Activated CD8-positive, alpha-beta T cell treated with anti-CD3 and anti-CD28 coated beads, Interleukin-2, amount 10 ng/mL, durations not matched to agents 7 days and 5 days (primary cell): ENCODE measurements around the gene ZNF14. TPM values are rescaled to one million over a fixed set of nuclear protein-coding genes. Genes with fewer than 3 reads are reported as not detected.
"Not testable (repeated sequence)": the region's sequence is repeated elsewhere in the genome, so short reads cannot be mapped to it uniquely, and the experiment has no call there.

Source experiments
- ATAC-seq: fragments of 150-1000 bp; cut with Tn5 transposase; one replicate; pipeline ENCODE4 v1.10.0; 2021; ENCODE audit warnings: moderate library complexity
- CTCF ChIA-PET: fragments of 350-600 bp; sonication (Branson Sonifier 250); formaldehyde crosslinking; loops from one replicate; lab custom pipeline; 2021; ENCODE audit warnings: antibody characterized with exemption; lab: Charles Lee
- POLR2A ChIA-PET: fragments of 350-600 bp; sonication (Branson Sonifier 250); formaldehyde crosslinking; loops from one replicate; lab custom pipeline; 2021; ENCODE audit warnings: antibody characterized with exemption; lab: Charles Lee
- DNase-seq: peaks from one replicate; pipeline ENCODE4 v3.0.0-alpha.2; 2020
- H3K27ac Mint-ChIP-seq: one replicate; pipeline ENCODE4 v1.8.0; 2021; ENCODE audit warnings: mild to moderate bottlenecking, mixed read lengths
- H3K27me3 Mint-ChIP-seq: one replicate; pipeline ENCODE4 v1.8.0; 2021; ENCODE audit warnings: low read depth, mixed read lengths
- H3K36me3 Mint-ChIP-seq: one replicate; pipeline ENCODE4 v1.8.0; 2021; ENCODE audit warnings: low read depth, mixed read lengths
- H3K4me1 Mint-ChIP-seq: one replicate; pipeline ENCODE4 v1.8.0; 2021; ENCODE audit warnings: low read depth, mixed read lengths
- H3K4me3 Mint-ChIP-seq: one replicate; pipeline ENCODE4 v1.8.0; 2021; ENCODE audit warnings: mild to moderate bottlenecking, mixed read lengths
- H3K9me3 Mint-ChIP-seq: one replicate; pipeline ENCODE4 v1.8.0; 2022; ENCODE audit warnings: mixed read lengths; ENCODE audit not compliant: insufficient read depth
- total RNA-seq, 2 experiments: library from RNA; stranded (reverse); gene quantifications; one replicate each; pipeline ENCODE4 v1.2.3, GENCODE V29; 2021

ZNF14 gene
- total RNA-seq, 2 experiments from 2014 or later, result 6.9 TPM

GRCh38 chr19:19674315-19674714 lies 58.6 kb downstream of the ZNF14 start:
- POLR2A ChIA-PET, result interaction anchor here (1.0 kb wide), 1 partner anchor 12 kb away, joined by 3 read pairs; no protein-coding TSS in a partner anchor
- DNase-seq, result no peak
- peak overlapping the region; percentile 30 for H3K27ac Mint-ChIP-seq
- peaks cover 49% of the 10 kb centered on the region for H3K9me3 Mint-ChIP-seq
- no peaks in the 10 kb centered on the region for H3K27me3 Mint-ChIP-seq
- peaks cover 94% of the 10 kb centered on the region for H3K36me3 Mint-ChIP-seq
- peaks cover 18% of the 10 kb centered on the region for H3K4me1 Mint-ChIP-seq
- CTCF ChIA-PET, result no interaction called here
- ATAC-seq, result no peak
- H3K4me3 Mint-ChIP-seq, result no peak overlapping the region

- Mint-ChIP-seq H3K9me3 (peaks cover 39% of the 10 kb centered on the region), H3K4me3 (no peak overlapping the region), H3K36me3 (peaks cover 88% of the 10 kb centered on the region), H3K4me1 (peaks cover 25% of the 10 kb centered on the region), H3K27me3 (no peaks in the 10 kb centered on the region), H3K27ac (no peak overlapping the region)
- DNase-seq, result no peak
- ChIA-PET POLR2A (interaction anchor here (0.6 kb wide), 2 partner anchors 47 to 828 kb away, joined by 3 read pairs; no protein-coding TSS in a partner anchor), CTCF (no interaction called here)
- no peak for ATAC-seq
These were observed 60.1 kb downstream of the ZNF14 start for GRCh38 chr19:19672816-19673215.

DNA sequence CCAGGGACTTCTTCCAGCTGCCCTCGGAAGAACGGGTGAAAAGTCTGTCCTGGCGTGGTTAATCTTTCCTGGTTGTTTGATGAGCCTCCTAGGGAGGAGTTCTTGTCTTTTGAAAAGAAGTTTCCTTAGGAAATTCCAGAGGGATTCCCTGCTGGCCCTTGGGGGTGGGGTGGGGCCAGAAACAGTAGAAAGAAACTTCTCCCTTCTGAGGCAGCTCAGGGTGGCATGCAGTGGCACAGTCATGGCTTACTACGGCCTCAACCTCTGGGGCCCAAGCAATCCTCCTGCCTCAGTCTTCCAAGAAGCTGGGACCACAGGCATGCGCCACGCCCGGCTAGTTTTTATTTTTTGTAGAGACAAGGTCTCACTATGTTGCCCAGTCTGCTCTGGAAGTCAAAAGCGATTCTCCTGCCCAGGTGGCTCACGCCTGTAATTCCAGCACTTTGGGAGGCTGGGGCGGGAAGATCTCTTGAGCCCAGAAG lies 62.8 kb downstream of the ZNF14 start:
- H3K36me3 Mint-ChIP-seq, result peaks cover 78% of the 10 kb centered on the region
- peak overlapping the region; percentile 92 for H3K27ac Mint-ChIP-seq
- no peak for DNase-seq
- no peak for ATAC-seq
- peak overlapping the region; percentile 80 for H3K4me3 Mint-ChIP-seq
- CTCF ChIA-PET, result no interaction called here
- peaks cover 25% of the 10 kb centered on the region for H3K9me3 Mint-ChIP-seq
- POLR2A ChIA-PET, result interaction anchor here (0.7 to 4.3 kb wide), 9 partner anchors 19 to 231 kb away, joined by 3 to 41 read pairs (median 10); partner anchors contain the start of genes ZNF14, ZNF253, ZNF506 and ZNF93
- H3K4me1 Mint-ChIP-seq, result peaks cover 29% of the 10 kb centered on the region
- no peaks in the 10 kb centered on the region for H3K27me3 Mint-ChIP-seq

- Mint-ChIP-seq H3K4me3 (peak within 1 kb of the TSS; percentile 80), H3K4me1 (peaks cover 26% of the 10 kb centered on the region), H3K9me3 (peaks cover 20% of the 10 kb centered on the region), H3K36me3 (peaks cover 65% of the 10 kb centered on the region), H3K27me3 (no peaks in the 10 kb centered on the region), H3K27ac (peak within 1 kb of the TSS; percentile 97)
- ATAC-seq (peak; percentile 77), DNase-seq (peak; percentile 98)
- POLR2A ChIA-PET, result interaction anchor here (0.6 to 4.3 kb wide), 25 partner anchors 9 to 897 kb away, joined by 3 to 41 read pairs (median 6); partner anchors contain the start of genes GMIP, PBX4, ZNF14 and ZNF253
- CTCF ChIA-PET, result interaction anchor here (1.0 to 2.0 kb wide), 2 partner anchors 153 to 291 kb away, joined by 3 to 7 read pairs; partner anchors contain the start of gene ZNF506
These were observed 64.5 kb downstream of the ZNF14 start, which contains the start of gene ZNF101 for GRCh38 chr19:19668230-19669012. ZNF101 (plus strand) TSS chr19:19668839; CDS start chr19:19668964, 125 bp downstream.

GRCh38 chr19:19665420-19665948 lies 67.4 kb downstream of the ZNF14 start:
- Mint-ChIP-seq H3K9me3 (peaks cover 10% of the 10 kb centered on the region), H3K36me3 (peaks cover 56% of the 10 kb centered on the region)
- POLR2A ChIA-PET, result interaction anchor here (0.6 kb wide), 1 partner anchor 18 kb away, joined by 4 read pairs; no protein-coding TSS in a partner anchor

DNA sequence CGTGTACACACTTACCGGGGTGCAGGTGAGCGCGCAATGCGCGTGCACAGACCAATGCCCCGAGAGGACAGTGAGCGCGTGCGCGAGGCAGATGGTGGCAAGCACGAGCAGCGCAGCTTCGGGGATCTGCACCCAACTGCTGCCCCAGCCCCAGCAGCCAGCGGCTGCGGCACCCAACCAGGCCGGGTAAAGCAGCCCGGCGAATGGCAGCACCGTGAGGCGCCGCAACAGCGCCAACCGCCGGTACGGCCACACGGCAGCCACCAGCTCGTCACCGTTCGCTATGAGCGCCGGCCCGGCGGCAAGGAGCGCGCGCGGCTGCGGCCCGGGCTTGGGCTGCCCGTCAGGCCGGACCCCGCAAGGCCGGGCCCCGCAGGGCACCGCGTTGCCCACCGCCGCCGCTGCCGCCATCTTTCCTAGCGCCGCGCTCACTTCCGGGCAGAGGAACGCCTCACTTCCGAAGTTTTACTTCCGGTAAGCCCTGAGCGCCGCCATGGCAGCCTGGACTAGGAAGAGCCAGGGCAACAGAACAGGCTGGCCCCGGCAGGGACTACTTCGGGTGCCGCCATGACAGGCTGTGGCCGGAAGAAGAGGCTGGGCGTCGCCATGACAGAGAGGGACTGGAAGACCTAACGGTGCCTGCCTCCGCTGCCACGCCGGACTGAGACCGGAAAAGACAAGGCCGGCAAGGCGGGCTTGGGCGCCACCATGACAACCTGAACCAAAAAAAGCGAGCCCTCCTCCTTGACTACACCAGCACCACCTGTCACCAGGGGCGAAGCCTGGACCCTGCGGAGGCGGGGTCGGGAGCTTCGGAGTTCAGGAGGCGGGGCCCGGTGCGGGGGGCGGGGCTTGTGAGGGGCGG lies 69.4 kb downstream of the ZNF14 start, which contains the start of gene ATP13A1:
Gene ATP13A1 (minus strand): TSS at position 421 of the 865 bp plus-strand sequence. CDS start 10 bp downstream, at position 411.
- peaks cover 6% of the 10 kb centered on the region for H3K9me3 Mint-ChIP-seq
- H3K27ac Mint-ChIP-seq, result peak within 1 kb of the TSS; percentile 98
- H3K27me3 Mint-ChIP-seq, result no peaks in the 10 kb centered on the region
- H3K4me3 Mint-ChIP-seq, result peak within 1 kb of the TSS; percentile 93
- H3K36me3 Mint-ChIP-seq, result peaks cover 48% of the 10 kb centered on the region
- POLR2A ChIA-PET, result interaction anchor here (0.6 to 3.8 kb wide), 14 partner anchors 10 to 533 kb away, joined by 3 to 19 read pairs (median 6); partner anchors contain the start of genes GMIP, NDUFA13, TSSK6 and ZNF253
- peak; percentile 84 for ATAC-seq
- H3K4me1 Mint-ChIP-seq, result peaks cover 34% of the 10 kb centered on the region
- peak; percentile 96 for DNase-seq
- CTCF ChIA-PET, result interaction anchor here (0.8 to 2.5 kb wide), 3 partner anchors 20 to 131 kb away, joined by 3 to 17 read pairs (median 3); partner anchors contain the start of gene GMIP

More at GRCh38 chr19:19665420-19665948, 67.4 kb downstream of the ZNF14 start:
- CTCF ChIA-PET, H3K27me3 Mint-ChIP-seq, DNase-seq, ATAC-seq: not testable (repeated sequence)
- H3K4me1 Mint-ChIP-seq, result peaks cover 39% of the 10 kb centered on the region
- peak overlapping the region; percentile 30 for H3K27ac Mint-ChIP-seq
- H3K4me3 Mint-ChIP-seq, result peak overlapping the region; percentile 22

DNA sequence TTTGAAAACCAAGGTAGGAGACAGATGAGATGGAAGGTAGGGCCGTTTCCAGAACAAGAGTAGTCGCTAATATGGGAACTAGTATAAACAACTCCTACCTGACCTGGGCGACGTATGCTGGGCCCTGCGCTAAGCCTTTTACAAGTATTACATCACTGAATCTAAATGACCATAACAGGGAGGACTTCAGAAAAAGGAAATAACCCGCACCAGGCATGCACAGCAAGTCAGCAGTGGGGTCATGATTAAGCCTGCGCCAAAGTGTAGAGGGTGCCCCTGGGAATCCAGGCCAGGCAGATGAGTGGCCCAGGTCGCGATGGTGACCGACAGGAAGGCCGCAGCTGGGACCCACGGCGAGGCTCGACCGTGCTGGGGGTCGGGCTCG lies 70.0 kb downstream of the ZNF14 start:
- ChIA-PET POLR2A (interaction anchor here (0.6 to 3.8 kb wide), 13 partner anchors 9 to 238 kb away, joined by 3 to 19 read pairs (median 8); partner anchors contain the start of genes NDUFA13, TSSK6, ZNF253 and ZNF506), CTCF (interaction anchor here (1.3 to 2.5 kb wide), 2 partner anchors 19 to 131 kb away, joined by 3 to 17 read pairs; partner anchors contain the start of gene GMIP)
- no peak for ATAC-seq
- H3K9me3 Mint-ChIP-seq, result peaks cover 6% of the 10 kb centered on the region
- H3K4me1 Mint-ChIP-seq, result peaks cover 28% of the 10 kb centered on the region
- peak; percentile 35 for DNase-seq
- H3K36me3 Mint-ChIP-seq, result peaks cover 48% of the 10 kb centered on the region
- peak overlapping the region; percentile 93 for H3K4me3 Mint-ChIP-seq
- H3K27me3 Mint-ChIP-seq, result no peaks in the 10 kb centered on the region
- H3K27ac Mint-ChIP-seq, result peak overlapping the region; percentile 98

DNA sequence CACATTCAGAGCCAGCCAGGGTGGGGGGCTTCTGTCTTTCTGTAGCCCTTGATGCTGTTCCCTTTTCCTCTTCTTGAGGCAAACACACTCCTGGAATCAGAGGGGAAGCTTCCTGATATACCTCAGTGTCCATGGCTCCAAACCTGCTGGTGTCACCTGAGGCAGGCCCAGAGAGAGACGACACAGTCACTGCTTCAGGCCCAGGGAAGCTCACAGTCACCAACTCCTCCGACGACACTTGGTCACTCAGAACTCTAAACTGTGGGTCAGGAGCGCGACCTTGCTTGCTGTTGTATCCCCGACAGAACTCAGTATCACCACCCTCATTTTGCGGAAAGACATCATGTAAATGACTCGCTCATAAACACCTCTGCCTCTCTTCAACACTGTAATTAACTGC lies 70.6 kb downstream of the ZNF14 start:
- peaks cover under 1% of the 10 kb centered on the region for H3K9me3 Mint-ChIP-seq
- CTCF ChIA-PET, result interaction anchor here (0.9 to 2.5 kb wide), 3 partner anchors 18 to 130 kb away, joined by 3 to 17 read pairs (median 12); partner anchors contain the start of gene GMIP
- H3K4me1 Mint-ChIP-seq, result peaks cover 23% of the 10 kb centered on the region
- peak overlapping the region; percentile 93 for H3K4me3 Mint-ChIP-seq
- peaks cover 45% of the 10 kb centered on the region for H3K36me3 Mint-ChIP-seq
- POLR2A ChIA-PET, result interaction anchor here (0.6 to 3.8 kb wide), 13 partner anchors 9 to 239 kb away, joined by 3 to 19 read pairs (median 8); partner anchors contain the start of genes NDUFA13, TSSK6, ZNF253 and ZNF506
- no peaks in the 10 kb centered on the region for H3K27me3 Mint-ChIP-seq
- ATAC-seq, result no peak
- DNase-seq, result no peak
- peak overlapping the region; percentile 98 for H3K27ac Mint-ChIP-seq

DNA sequence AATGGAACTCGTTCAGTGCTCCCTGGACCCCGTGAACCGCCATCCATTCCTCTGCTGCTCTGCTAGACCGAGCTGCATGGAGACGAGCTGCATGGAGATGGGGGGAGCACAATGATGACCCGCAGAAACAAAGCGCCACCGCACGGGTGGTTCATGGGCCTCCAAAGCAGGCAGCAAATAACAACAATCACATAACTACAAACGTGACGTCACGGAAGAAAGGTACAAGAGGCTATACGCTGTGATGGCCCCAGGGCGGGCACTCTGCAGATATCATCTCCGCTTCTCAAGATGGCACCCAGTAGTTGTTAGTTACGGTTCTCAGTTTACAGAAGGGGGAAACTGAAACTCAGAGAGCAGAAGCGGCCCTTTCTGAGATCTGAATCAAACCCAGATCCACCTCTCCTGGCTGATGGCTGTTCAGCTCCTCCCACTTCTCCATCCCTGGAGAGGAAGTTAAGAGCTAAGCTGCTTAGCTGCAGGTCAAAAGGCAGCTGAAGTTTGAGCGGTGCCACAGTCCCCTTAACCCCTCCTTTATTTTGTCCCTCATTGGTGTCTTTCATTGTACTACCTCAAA lies 71.1 kb downstream of the ZNF14 start:
- Mint-ChIP-seq H3K27me3 (no peaks in the 10 kb centered on the region), H3K9me3 (no peaks in the 10 kb centered on the region), H3K4me1 (peaks cover 21% of the 10 kb centered on the region), H3K36me3 (peaks cover 45% of the 10 kb centered on the region), H3K4me3 (peak overlapping the region; percentile 93), H3K27ac (peak overlapping the region; percentile 98)
- ChIA-PET POLR2A (interaction anchor here (0.8 to 3.8 kb wide), 12 partner anchors 8 to 239 kb away, joined by 3 to 19 read pairs (median 8); partner anchors contain the start of genes NDUFA13, TSSK6, ZNF253 and ZNF506), CTCF (interaction anchor here (0.9 to 2.5 kb wide), 4 partner anchors 18 to 130 kb away, joined by 3 to 17 read pairs (median 8); partner anchors contain the start of gene GMIP)
- DNase-seq, result peak; percentile 53
- peak; percentile 2 for ATAC-seq
